Adrenal gland (tissue), 5 donors: Measurements from ENCODE around the gene TPRG1.

ENCODE experiments used
- CTCF ChIP-seq, 6 experiments: fragments of 450-650 bp in 4 of 6; fragments of 200-600 bp in 2 of 6; sonication (generic) in 1 of 6; IDR thresholded peaks; 1 replicate in 5 of 6; 2 replicates in 1 of 6; pipeline versions ENCODE4 v1.5.1 to v1.8.0; 2016 to 2021; ENCODE audit warnings: antibody characterized with exemption in 6 of 6, mild to moderate bottlenecking in 2 of 6, moderate library complexity in 1 of 6
- POLR2A ChIP-seq, 2 donors: fragments of 450-650 bp; IDR thresholded peaks; one replicate each; pipeline ENCODE4 v1.6.1; 2017; ENCODE audit warnings: antibody characterized with exemption in 2 of 2, mild to moderate bottlenecking in 2 of 2, moderate library complexity in 1 of 2
- donor health status: DM: no; HTN: no; CAD: no.

- TF ChIP-seq CTCF (IDR thresholded peaks at IDR 0.05), result no peak
- TF ChIP-seq POLR2A (IDR thresholded peaks at IDR 0.05), result no peak
Measured at GRCh38 chr3:189168711-189169110, 3.1 kb upstream of the TPRG1 start.
